ENCODE results near the gene C6orf120.

C6orf120 gene

GRCh38 chr6:169701954-169702839, at the start of gene C6orf120, which contains the start of gene WDR27:
Gene C6orf120 (plus strand): TSS chr6:169702126. CDS start chr6:169702460, 334 bp downstream.
Gene WDR27 (minus strand): TSS chr6:169702029. CDS start chr6:169689005, 13,024 bp downstream.
- peak; percentile 99 for DNase-seq

GRCh38 chr6:169652896-169653295, 49.0 kb upstream of the C6orf120 start:
- no peak for DNase-seq

GRCh38 chr6:169653691-169654090, 48.2 kb upstream of the C6orf120 start:
- DNase-seq, result no peak

- peak; percentile 54 for DNase-seq
Observed at GRCh38 chr6:169654598-169655391, 47.1 kb upstream of the C6orf120 start.

- no peak for DNase-seq
Observed at GRCh38 chr6:169656546-169657283, 45.2 kb upstream of the C6orf120 start.

- no peak for DNase-seq
Observed at GRCh38 chr6:169657284-169657610, 44.7 kb upstream of the C6orf120 start.

- no peak for DNase-seq
Observed at GRCh38 chr6:169659820-169660610, 41.9 kb upstream of the C6orf120 start.

- DNase-seq, result no peak
Observed at GRCh38 chr6:169660751-169661390, 41.1 kb upstream of the C6orf120 start.

- DNase-seq, result no peak
Observed at GRCh38 chr6:169661391-169661756, 40.6 kb upstream of the C6orf120 start.

- no peak for DNase-seq
Observed at GRCh38 chr6:169663468-169663867, 38.5 kb upstream of the C6orf120 start.

GRCh38 chr6:169664227-169664626, 37.7 kb upstream of the C6orf120 start:
- no peak for DNase-seq

- DNase-seq, result no peak
Observed at GRCh38 chr6:169665289-169665688, 36.6 kb upstream of the C6orf120 start.

GRCh38 chr6:169666441-169666840, 35.5 kb upstream of the C6orf120 start:
- no peak for DNase-seq

- no peak for DNase-seq
Observed at GRCh38 chr6:169667716-169668115, 34.2 kb upstream of the C6orf120 start.

- no peak for DNase-seq
Observed at GRCh38 chr6:169668203-169668847, 33.6 kb upstream of the C6orf120 start.

- DNase-seq, result no peak
Observed at GRCh38 chr6:169669147-169669546, 32.8 kb upstream of the C6orf120 start.

- DNase-seq, result no peak
Observed at GRCh38 chr6:169669889-169670288, 32.0 kb upstream of the C6orf120 start.

- DNase-seq, result no peak
Observed at GRCh38 chr6:169671563-169671962, 30.4 kb upstream of the C6orf120 start.

GRCh38 chr6:169675011-169675410, 26.9 kb upstream of the C6orf120 start:
- no peak for DNase-seq

- no peak for DNase-seq
Observed at GRCh38 chr6:169677096-169677495, 24.8 kb upstream of the C6orf120 start.

- DNase-seq, result no peak
Observed at GRCh38 chr6:169678342-169678741, 23.6 kb upstream of the C6orf120 start.

Data from stimulated activated CD4-positive, alpha-beta T cell treated with anti-CD3 and anti-CD28 coated beads, Interleukin-12 subunit alpha, Interleukin-12 subunit beta, amount 100 ng/mL, for 4 hours (primary cell).